H1 (cell line): ENCODE data around the gene CCDC174. TPM values are rescaled to one million over a fixed set of nuclear protein-coding genes. Genes with fewer than 3 reads are reported as not detected.

Source experiments
- CTCF ChIA-PET: fragments of 300-600 bp; sonication (Branson Sonifier 250); formaldehyde crosslinking; loops from one replicate; lab custom pipeline; 2021; ENCODE audit not compliant: partially characterized antibody; lab: Charles Lee
- POLR2A ChIA-PET: fragments of 300-600 bp; sonication (Branson Sonifier 250); formaldehyde crosslinking; loops from one replicate; lab custom pipeline; 2021; ENCODE audit warnings: inconsistent platforms; ENCODE audit not compliant: partially characterized antibody; lab: Charles Lee
- DNase-seq, 2 experiments: peaks; one replicate each; pipeline versions ENCODE4 v3.0.0 to v3.0.0-alpha.2; 2010 to 2022; ENCODE audit warnings: low spot score in 2 of 2, low read depth in 1 of 2, mixed read lengths in 1 of 2
- FAIRE-seq: peaks from 2 replicates; lab custom pipeline; 2011; peaks lifted over from hg19 to GRCh38; lab: Jason Lieb, UNC
- H2AFZ ChIP-seq: 2 replicates; pipeline ENCODE4 v1.8.1; 2012; ENCODE audit warnings: low read length, inconsistent platforms
- H2AK5ac ChIP-seq: 2 replicates; pipeline ENCODE4 v1.6.1; 2013; ENCODE audit warnings: low read depth, low read length
- H2BK120ac ChIP-seq: replicated peaks from 2 replicates; pipeline ENCODE3; 2013; ENCODE audit warnings: low read depth, low read length, inconsistent platforms
- H2BK12ac ChIP-seq: 2 replicates; pipeline ENCODE4 v1.6.1; 2013; ENCODE audit warnings: low read depth, low read length
- H2BK15ac ChIP-seq: 2 replicates; pipeline ENCODE4 v1.6.1; 2013; ENCODE audit warnings: low read length
- H2BK20ac ChIP-seq: 2 replicates; pipeline ENCODE4 v1.6.1; 2013; ENCODE audit warnings: low read length
- H2BK5ac ChIP-seq: 2 replicates; pipeline ENCODE4 v1.6.1; 2013; ENCODE audit warnings: low read depth, low read length
- H3K14ac ChIP-seq: 2 replicates; pipeline ENCODE4 v1.6.1; 2013; ENCODE audit warnings: inconsistent platforms; ENCODE audit not compliant: insufficient read length
- H3K18ac ChIP-seq: 2 replicates; pipeline ENCODE4 v1.6.1; 2013; ENCODE audit warnings: low read length; ENCODE audit errors: extremely low read depth
- H3K23ac ChIP-seq: 2 replicates; pipeline ENCODE4 v1.6.1; 2013; ENCODE audit warnings: inconsistent platforms; ENCODE audit not compliant: insufficient read length
- H3K23me2 ChIP-seq: 2 replicates; pipeline ENCODE4 v1.6.1; 2013; ENCODE audit warnings: low read depth, low read length
- H3K27ac ChIP-seq: 2 replicates; pipeline ENCODE4 v1.6.1; 2011; ENCODE audit warnings: low read depth, low read length, inconsistent platforms
- H3K27me3 ChIP-seq, 4 experiments: replicated peaks in 1 of 4; 1 replicate in 1 of 4; 2 replicates in 3 of 4; pipeline versions ENCODE4 v1.6.1 to v1.8.1; 2011 to 2013; ENCODE audit warnings: low read length in 3 of 4, mild to moderate bottlenecking in 3 of 4, inconsistent platforms in 2 of 4, mixed read lengths in 2 of 4, moderate library complexity in 1 of 4; ENCODE audit not compliant: control insufficient read depth in 3 of 4, insufficient read depth in 3 of 4; ENCODE audit errors: extremely low read depth in 1 of 4
- H3K36me3 ChIP-seq, 4 experiments: 2 replicates each; pipeline versions ENCODE4 v1.6.1 to v1.8.1; 2011 to 2013; ENCODE audit warnings: mild to moderate bottlenecking in 4 of 4, low read length in 3 of 4, moderate library complexity in 2 of 4, control low read depth in 1 of 4, inconsistent platforms in 1 of 4; ENCODE audit not compliant: insufficient read depth in 4 of 4, control insufficient read depth in 2 of 4
- H3K4ac ChIP-seq: replicated peaks from 2 replicates; pipeline ENCODE3; 2013; ENCODE audit warnings: low read length, low read depth, mixed read lengths, inconsistent platforms; ENCODE audit not compliant: insufficient read length
- H3K4me1 ChIP-seq, 4 experiments: replicated peaks in 1 of 4; 1 replicate in 1 of 4; 2 replicates in 3 of 4; pipeline versions ENCODE4 v1.6.1 to v1.8.1; 2011 to 2013; ENCODE audit warnings: low read length in 3 of 4, inconsistent platforms in 2 of 4, mixed read lengths in 1 of 4; ENCODE audit not compliant: insufficient read depth in 4 of 4, control insufficient read depth in 3 of 4
- H3K4me2 ChIP-seq, 2 experiments: 2 replicates each; pipeline versions ENCODE4 v1.6.1 to v1.8.1; 2011 to 2013; ENCODE audit warnings: low read depth in 2 of 2, low read length in 2 of 2, control low read depth in 1 of 2, inconsistent platforms in 1 of 2, mild to moderate bottlenecking in 1 of 2; ENCODE audit not compliant: insufficient read depth in 1 of 2
- H3K4me3 ChIP-seq, 4 experiments: fragments of 200-600, 300-600 bp in 1 of 4; sonication (generic), shearing (Covaris generic), sonication (Bioruptor Twin) in 1 of 4; 2 replicates each; pipeline versions ENCODE4 v1.5.1 to v1.8.1; 2011 to 2016; ENCODE audit warnings: low read length in 4 of 4, low read depth in 3 of 4, control low read depth in 2 of 4, inconsistent platforms in 2 of 4, mild to moderate bottlenecking in 2 of 4, mixed read lengths in 1 of 4, moderate library complexity in 1 of 4; ENCODE audit not compliant: insufficient read depth in 2 of 4; ENCODE audit errors: extremely low read depth in 1 of 4
- H3K56ac ChIP-seq: replicated peaks from 2 replicates; pipeline ENCODE3; 2013; ENCODE audit warnings: low read depth, mild to moderate bottlenecking, mixed read lengths, low read length, inconsistent platforms; ENCODE audit not compliant: insufficient read length
- H3K79me1 ChIP-seq: 2 replicates; pipeline ENCODE4 v1.6.1; 2013; ENCODE audit warnings: low read depth, low read length, control low read depth
- H3K79me2 ChIP-seq, 2 experiments: 2 replicates each; pipeline versions ENCODE4 v1.6.1 to v1.8.1; 2012 to 2013; ENCODE audit warnings: low read length in 2 of 2, mild to moderate bottlenecking in 2 of 2, inconsistent platforms in 1 of 2; ENCODE audit not compliant: insufficient read depth in 2 of 2, control insufficient read depth in 1 of 2
- H3K9ac ChIP-seq, 4 experiments: replicated peaks in 1 of 4; 1 replicate in 1 of 4; 2 replicates in 3 of 4; pipeline versions ENCODE4 v1.6.1 to v1.8.1; 2011 to 2013; ENCODE audit warnings: low read depth in 3 of 4, low read length in 3 of 4, control low read depth in 2 of 4, mild to moderate bottlenecking in 2 of 4, moderate library complexity in 2 of 4, inconsistent platforms in 1 of 4; ENCODE audit errors: extremely low read depth in 1 of 4
- H3K9me3 ChIP-seq, 2 experiments: 2 replicates each; pipeline versions ENCODE4 v1.6.1 to v1.8.1; 2012 to 2013; ENCODE audit warnings: mild to moderate bottlenecking in 2 of 2, moderate library complexity in 2 of 2, control low read depth in 1 of 2, inconsistent platforms in 1 of 2, low read depth in 1 of 2, low read length in 1 of 2, mixed read lengths in 1 of 2; ENCODE audit not compliant: insufficient read depth in 2 of 2
- H4K20me1 ChIP-seq, 2 experiments: replicated peaks in 1 of 2; 2 replicates each; pipeline versions ENCODE3 to v1.8.1; 2011 to 2013; ENCODE audit warnings: inconsistent platforms in 2 of 2, low read length in 2 of 2, mild to moderate bottlenecking in 1 of 2; ENCODE audit not compliant: insufficient read depth in 2 of 2, control insufficient read depth in 1 of 2
- H4K5ac ChIP-seq: 2 replicates; pipeline ENCODE4 v1.6.1; 2013; ENCODE audit warnings: low read length, low read depth, mixed read lengths, inconsistent platforms; ENCODE audit not compliant: insufficient read length
- H4K8ac ChIP-seq: 2 replicates; pipeline ENCODE4 v1.8.0; 2013; ENCODE audit warnings: mild to moderate bottlenecking, moderate library complexity, low read length, inconsistent platforms; ENCODE audit not compliant: insufficient read depth; ENCODE audit errors: extremely low read depth
- H4K91ac ChIP-seq: replicated peaks from 2 replicates; pipeline ENCODE3; 2013; ENCODE audit warnings: low read length, mixed read lengths, inconsistent platforms; ENCODE audit not compliant: insufficient read length
- CHD1 ChIP-seq: IDR thresholded peaks from 2 replicates; pipeline ENCODE4 v1.6.1; 2012; ENCODE audit warnings: low read depth, low read length, improper control_type of control experiment
- CTCF ChIP-seq, 3 experiments: IDR thresholded peaks; 1 replicate in 2 of 3; 2 replicates in 1 of 3; pipeline versions ENCODE4 v1.5.1 to v1.6.1; 2011; ENCODE audit warnings: low read length in 3 of 3, mild to moderate bottlenecking in 3 of 3, inconsistent platforms in 2 of 3, low read depth in 1 of 3, moderate library complexity in 1 of 3; ENCODE audit not compliant: insufficient read depth in 1 of 3; ENCODE audit errors: control extremely low read depth in 1 of 3
- EGR1 ChIP-seq: IDR thresholded peaks from 2 replicates; pipeline ENCODE4 v1.6.1; 2011; ENCODE audit warnings: low read depth, low read length, borderline replicate concordance
- EZH2 ChIP-seq: fragments of 200-600 bp; sonication (generic); IDR thresholded peaks from 2 replicates; pipeline ENCODE4 v1.7.1; 2012; ENCODE audit warnings: low read depth, mild to moderate bottlenecking, moderate library complexity, low read length, inconsistent platforms; ENCODE audit not compliant: severe bottlenecking
- NANOG ChIP-seq: IDR thresholded peaks from 2 replicates; pipeline ENCODE4 v1.6.1; 2011; ENCODE audit warnings: low read length, low read depth, mild to moderate bottlenecking, inconsistent platforms; ENCODE audit not compliant: insufficient read depth, poor library complexity, severe bottlenecking
- RAD21 ChIP-seq, 2 experiments: IDR thresholded peaks in 1 of 2; conservative IDR thresholded peaks in 1 of 2; 2 replicates each; pipeline ENCODE4 v1.6.1; 2011; ENCODE audit warnings: low read depth in 2 of 2, low read length in 2 of 2, improper control_type of control experiment in 1 of 2, inconsistent platforms in 1 of 2, mild to moderate bottlenecking in 1 of 2, moderate library complexity in 1 of 2
- SP4 ChIP-seq: IDR thresholded peaks from 2 replicates; pipeline ENCODE4 v1.6.1; 2012; ENCODE audit warnings: low read length, inconsistent platforms
- WGBS, 2 experiments: shearing (Covaris generic) in 1 of 2; methylation state at CpG; one replicate each; pipeline versions ENCODE4 v1.1.6 to v1.1.7; 2013 to 2015; ENCODE audit warnings: low lambda C conversion rate in 2 of 2, mixed read lengths in 2 of 2, inconsistent platforms in 1 of 2, low coverage in 1 of 2, missing lambda C conversion rate in 1 of 2; ENCODE audit not compliant: insufficient replicate concordance in 2 of 2, insufficient coverage in 1 of 2, insufficient read length in 1 of 2; ENCODE audit errors: extremely low coverage in 1 of 2, missing lambda C conversion rate in 1 of 2; 5-methylcytosine and 5-hydroxymethylcytosine counted together
- polyA plus RNA-seq, 7 experiments: library from polyadenylated mRNA; depleted of rRNA in 3 of 7; stranded (reverse) in 5 of 7; unstranded in 2 of 7; fragments of >200 nt in 5 of 7; fragments of 200-250 nt in 2 of 7; gene quantifications; 1 replicate in 5 of 7; 2 replicates in 1 of 7; 4 replicates in 1 of 7; pipeline versions ENCODE4 v1.2.1 to v1.2.3, GENCODE V29; 2011 to 2013; ENCODE audit warnings: missing spikeins in 2 of 7, mixed read lengths in 2 of 7
- total RNA-seq: library from RNA; stranded (reverse); fragmentation: NEBNext Ultra II Directional; extraction: Animal tissue kit (Norgen Biotek cat#: 25700); gene quantifications from 2 replicates; pipeline ENCODE4 v1.2.1, GENCODE V29; 2021
- TF ChIP-seq, protein P1 (sequence below): IDR thresholded peaks from 2 replicates; pipeline ENCODE4 v1.6.1; 2012; ENCODE audit warnings: low read length, inconsistent platforms

The CCDC174 gene
- total and polyA plus RNA-seq, 2 of the 8 experiments (the other 6 are each of a cell fraction or from before 2014, with no cell fraction given), result 3.5 to 11.9 TPM

- H2BK5ac ChIP-seq, result no peak overlapping the region
- H3K79me1 ChIP-seq, result no peaks in the 10 kb centered on the region; the same call in 1 of the 2 replicates
- no peak overlapping the region for H4K91ac ChIP-seq
- H2AK5ac ChIP-seq, result no peak overlapping the region
- H3K56ac ChIP-seq, result no peak overlapping the region
- CTCF ChIA-PET, result interaction anchor here (0.7 to 7.0 kb wide), 6 partner anchors 10 to 262 kb away, joined by 3 to 35 read pairs (median 12); no protein-coding TSS in a partner anchor
- no peak overlapping the region for H2BK15ac ChIP-seq
- no peak overlapping the region for H3K23ac ChIP-seq
- 86% methylated on average over 5 of the region's 6 CpGs; no CpG with 5 or more reads in 1 of the 2 experiments for WGBS, 2 experiments
- H3K27me3 ChIP-seq, result no peaks in the 10 kb centered on the region
- no peaks in the 10 kb centered on the region for H3K9me3 ChIP-seq
- no peak for DNase-seq
- no peak overlapping the region for H3K4ac ChIP-seq
- H3K4me3 ChIP-seq, result no peak overlapping the region
- H3K18ac ChIP-seq, result no peak overlapping the region
- H2BK120ac ChIP-seq, result no peak overlapping the region
- H2BK12ac ChIP-seq, result no peak overlapping the region
- POLR2A ChIA-PET, result interaction anchor here (0.6 kb wide), 1 partner anchor 101 kb away, joined by 3 read pairs; no protein-coding TSS in a partner anchor
- no peak overlapping the region for H3K14ac ChIP-seq
- no peak overlapping the region for H3K9ac ChIP-seq
- no peak overlapping the region for H2AFZ ChIP-seq
- no peak overlapping the region for H2BK20ac ChIP-seq
- peaks cover 2% of the 10 kb centered on the region for H3K23me2 ChIP-seq
- H4K5ac ChIP-seq, result no peak overlapping the region
- H4K20me1 ChIP-seq, result no peaks in the 10 kb centered on the region
- no peak overlapping the region for H3K27ac ChIP-seq
- no peaks in the 10 kb centered on the region for H3K36me3 ChIP-seq
- H3K4me2 ChIP-seq, result no peak overlapping the region
- H4K8ac ChIP-seq, result no peak overlapping the region
- H3K79me2 ChIP-seq, result no peaks in the 10 kb centered on the region
- peaks cover 0 to 9% (median 0%) of the 10 kb centered on the region in 4 experiments; a peak in 4 of 7 replicates for H3K4me1 ChIP-seq
- FAIRE-seq, result no peak
- TF ChIP-seq CHD1, result no peak
- TF ChIP-seq CTCF (IDR thresholded peaks at IDR 0.05; ENCODE audit: control extremely low read depth in 1 of 3, insufficient read depth in 1 of 3, low read depth in 1 of 3, low read length in 3 of 3), result no peak
- TF ChIP-seq EGR1, result no peak
- TF ChIP-seq SP4, result no peak
- no peak for TF ChIP-seq EZH2
- no peak for TF ChIP-seq RAD21 (IDR thresholded peaks at IDR 0.05 in 1 of 2, conservative IDR thresholded peaks at IDR 0.05 in 1 of 2; ENCODE audit: low read depth in 2 of 2, low read length in 2 of 2)
- TF ChIP-seq NANOG, result no peak
- TF ChIP-seq, protein P1, sequence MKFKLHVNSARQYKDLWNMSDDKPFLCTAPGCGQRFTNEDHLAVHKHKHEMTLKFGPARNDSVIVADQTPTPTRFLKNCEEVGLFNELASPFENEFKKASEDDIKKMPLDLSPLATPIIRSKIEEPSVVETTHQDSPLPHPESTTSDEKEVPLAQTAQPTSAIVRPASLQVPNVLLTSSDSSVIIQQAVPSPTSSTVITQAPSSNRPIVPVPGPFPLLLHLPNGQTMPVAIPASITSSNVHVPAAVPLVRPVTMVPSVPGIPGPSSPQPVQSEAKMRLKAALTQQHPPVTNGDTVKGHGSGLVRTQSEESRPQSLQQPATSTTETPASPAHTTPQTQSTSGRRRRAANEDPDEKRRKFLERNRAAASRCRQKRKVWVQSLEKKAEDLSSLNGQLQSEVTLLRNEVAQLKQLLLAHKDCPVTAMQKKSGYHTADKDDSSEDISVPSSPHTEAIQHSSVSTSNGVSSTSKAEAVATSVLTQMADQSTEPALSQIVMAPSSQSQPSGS, result no peak
Observed at GRCh38 chr3:14622368-14622767, 29.2 kb upstream of the CCDC174 start.
